ENCODE results near the gene SKOR1. TPM values are rescaled to one million over a fixed set of nuclear protein-coding genes. Genes with fewer than 3 reads are reported as not detected.

SKOR1 gene
- polyA plus RNA-seq, 1 experiment = 0.02 TPM

- H3K9me3 ChIP-seq (ENCODE audit: control insufficient read depth, insufficient read depth, low read length) = no peaks in the 10 kb centered on the region; the same call in 1 of the 2 replicates
- peaks cover 2% of the 10 kb centered on the region for H3K27me3 ChIP-seq (ENCODE audit: control insufficient read depth, insufficient read depth, low read length)
- DNase-seq (ENCODE audit: low read depth, low spot score) = no peak
- ChIA-PET CTCF (interaction anchor here (0.7 to 2.2 kb wide), 2 partner anchors 311 to 367 kb away, joined by 4 to 6 read pairs; no protein-coding TSS in a partner anchor), POLR2A (interaction anchor here (0.7 kb wide), 1 partner anchor 722 kb away, joined by 3 read pairs; no protein-coding TSS in a partner anchor)
- H3K27ac ChIP-seq (ENCODE audit: low read depth, low read length) = no peak overlapping the region
- no peak overlapping the region for H3K4me3 ChIP-seq (ENCODE audit: low read depth, low read length)
- no peak for TF ChIP-seq CTCF (IDR thresholded peaks at IDR 0.05; ENCODE audit: low read depth, low read length)
These were observed 18.5 kb downstream of the SKOR1 start for GRCh38 chr15:67843571-67844387.

- Histone ChIP-seq H3K27ac (ENCODE audit: low read depth, low read length) (no peak overlapping the region), H3K27me3 (ENCODE audit: control insufficient read depth, insufficient read depth, low read length) (peaks cover 6% of the 10 kb centered on the region), H3K4me3 (ENCODE audit: low read depth, low read length) (no peak overlapping the region), H3K9me3 (ENCODE audit: control insufficient read depth, insufficient read depth, low read length) (no peaks in the 10 kb centered on the region)
- ChIA-PET CTCF (interaction anchor here (0.7 kb wide), 1 partner anchor 16 kb away, joined by 3 read pairs; no protein-coding TSS in a partner anchor), POLR2A (no interaction called here)
- TF ChIP-seq CTCF (IDR thresholded peaks at IDR 0.05; ENCODE audit: low read depth, low read length) = no peak
- no peak for DNase-seq (ENCODE audit: low read depth, low spot score)
These were observed 20.7 kb downstream of the SKOR1 start for GRCh38 chr15:67845974-67846373.

- Histone ChIP-seq H3K4me3 (ENCODE audit: low read depth, low read length) (no peak overlapping the region), H3K9me3 (ENCODE audit: control insufficient read depth, insufficient read depth, low read length) (no peaks in the 10 kb centered on the region), H3K27me3 (ENCODE audit: control insufficient read depth, insufficient read depth, low read length) (peaks cover 13% of the 10 kb centered on the region), H3K27ac (ENCODE audit: low read depth, low read length) (no peak overlapping the region)
- no peak for DNase-seq (ENCODE audit: low read depth, low spot score)
- CTCF ChIA-PET = no interaction called here
- POLR2A ChIA-PET = no interaction called here
- no peak for TF ChIP-seq CTCF (IDR thresholded peaks at IDR 0.05; ENCODE audit: low read depth, low read length)
These were observed 24.2 kb downstream of the SKOR1 start for GRCh38 chr15:67849538-67849937.

GRCh38 chr15:67850336-67850735, 25.0 kb downstream of the SKOR1 start:
- ChIA-PET CTCF (no interaction called here), POLR2A (no interaction called here)
- no peak for DNase-seq (ENCODE audit: low read depth, low spot score)
- Histone ChIP-seq H3K27me3 (ENCODE audit: control insufficient read depth, insufficient read depth, low read length) (peaks cover 13% of the 10 kb centered on the region), H3K4me3 (ENCODE audit: low read depth, low read length) (no peak overlapping the region), H3K27ac (ENCODE audit: low read depth, low read length) (no peak overlapping the region), H3K9me3 (ENCODE audit: control insufficient read depth, insufficient read depth, low read length) (no peaks in the 10 kb centered on the region)
- no peak for TF ChIP-seq CTCF (IDR thresholded peaks at IDR 0.05; ENCODE audit: low read depth, low read length)

- ChIA-PET CTCF (no interaction called here), POLR2A (no interaction called here)
- Histone ChIP-seq H3K4me3 (ENCODE audit: low read depth, low read length) (no peak overlapping the region), H3K27ac (ENCODE audit: low read depth, low read length) (no peak overlapping the region), H3K27me3 (ENCODE audit: control insufficient read depth, insufficient read depth, low read length) (peaks cover 13% of the 10 kb centered on the region), H3K9me3 (ENCODE audit: control insufficient read depth, insufficient read depth, low read length) (no peaks in the 10 kb centered on the region)
- no peak for DNase-seq (ENCODE audit: low read depth, low spot score)
- no peak for TF ChIP-seq CTCF (IDR thresholded peaks at IDR 0.05; ENCODE audit: low read depth, low read length)
These were observed 25.8 kb downstream of the SKOR1 start for GRCh38 chr15:67850994-67851571.

Data from AG04450 (cell line).